HEK293 (cell line): ENCODE measurements around the gene SPART.

Experiments used
- BCL6B ChIP-seq: fragments of 450-650 bp; formaldehyde crosslinking; IDR thresholded peaks from 2 replicates; pipeline ENCODE4 v1.5.1; 2017; ENCODE audit warnings: missing biosample characterization, missing genetic modification characterization
- HOXA7 ChIP-seq: sonication (generic); formaldehyde crosslinking; IDR thresholded peaks from 2 replicates; pipeline ENCODE4 v1.8.1; 2022; ENCODE audit warnings: missing genetic modification reagents, borderline replicate concordance
- MYNN ChIP-seq: fragments of 450-650 bp; formaldehyde crosslinking; IDR thresholded peaks from 2 replicates; pipeline ENCODE4 v1.5.1; 2016; ENCODE audit warnings: missing biosample characterization, missing genetic modification characterization, borderline replicate concordance
- ZBTB49 ChIP-seq: fragments of 450-650 bp; formaldehyde crosslinking; IDR thresholded peaks from 2 replicates; pipeline ENCODE4 v1.5.1; 2016; ENCODE audit warnings: missing biosample characterization, missing genetic modification characterization, low read depth
- ZIC2 ChIP-seq: fragments of 450-650 bp; formaldehyde crosslinking; IDR thresholded peaks from 2 replicates; pipeline ENCODE4 v1.5.1; 2016; ENCODE audit warnings: missing biosample characterization, missing genetic modification characterization
- ZNF10 ChIP-seq: fragments of 450-650 bp; formaldehyde crosslinking; IDR thresholded peaks from 2 replicates; pipeline ENCODE4 v1.5.1; 2017; ENCODE audit warnings: missing biosample characterization, missing genetic modification characterization
- ZNF132 ChIP-seq: fragments of 450-650 bp; formaldehyde crosslinking; IDR thresholded peaks from 2 replicates; pipeline ENCODE4 v1.5.1; 2017; ENCODE audit warnings: missing biosample characterization, missing genetic modification characterization, borderline replicate concordance
- ZNF140 ChIP-seq: fragments of 450-650 bp; formaldehyde crosslinking; IDR thresholded peaks from 2 replicates; pipeline ENCODE4 v1.5.1; 2016; ENCODE audit warnings: missing biosample characterization, missing genetic modification characterization
- ZNF155 ChIP-seq: fragments of 450-650 bp; formaldehyde crosslinking; IDR thresholded peaks from 2 replicates; pipeline ENCODE4 v1.5.1; 2016; ENCODE audit warnings: missing biosample characterization, missing genetic modification characterization
- ZNF157 ChIP-seq: fragments of 450-650 bp; formaldehyde crosslinking; IDR thresholded peaks from 2 replicates; pipeline ENCODE4 v1.5.1; 2016; ENCODE audit warnings: missing biosample characterization, missing genetic modification characterization
- ZNF24 ChIP-seq: fragments of 450-650 bp; formaldehyde crosslinking; IDR thresholded peaks from 2 replicates; pipeline ENCODE4 v1.5.1; 2016; ENCODE audit warnings: missing biosample characterization, missing genetic modification characterization
- ZNF341 ChIP-seq: fragments of 450-650 bp; formaldehyde crosslinking; IDR thresholded peaks from 2 replicates; pipeline ENCODE4; 2016; ENCODE audit warnings: low read depth, missing biosample characterization, missing genetic modification characterization
- ZNF362 ChIP-seq: fragments of 450-650 bp; formaldehyde crosslinking; IDR thresholded peaks from 2 replicates; pipeline ENCODE4 v1.5.1; 2016; ENCODE audit warnings: missing biosample characterization, missing genetic modification characterization
- ZNF398 ChIP-seq: fragments of 450-650 bp; formaldehyde crosslinking; IDR thresholded peaks from 2 replicates; pipeline ENCODE4 v1.5.1; 2017; ENCODE audit warnings: missing biosample characterization, missing genetic modification characterization
- ZNF426 ChIP-seq: fragments of 450-650 bp; formaldehyde crosslinking; IDR thresholded peaks from 2 replicates; pipeline ENCODE4 v1.5.1; 2017; ENCODE audit warnings: missing biosample characterization, missing genetic modification characterization, mild to moderate bottlenecking, inconsistent platforms, moderate library complexity
- ZNF521 ChIP-seq: fragments of 450-650 bp; formaldehyde crosslinking; IDR thresholded peaks from 2 replicates; pipeline ENCODE4 v1.5.1; 2017; ENCODE audit warnings: missing biosample characterization, mild to moderate bottlenecking, missing genetic modification characterization
- ZNF544 ChIP-seq: fragments of 450-650 bp; formaldehyde crosslinking; IDR thresholded peaks from 2 replicates; pipeline ENCODE4 v1.5.0; 2017; ENCODE audit warnings: missing biosample characterization, missing genetic modification characterization
- ZNF658 ChIP-seq: fragments of 450-650 bp; formaldehyde crosslinking; IDR thresholded peaks from 2 replicates; pipeline ENCODE4; 2016; ENCODE audit warnings: missing biosample characterization, missing genetic modification characterization
- ZNF747 ChIP-seq: fragments of 450-650 bp; formaldehyde crosslinking; IDR thresholded peaks from 2 replicates; pipeline ENCODE4 v1.5.1; 2016; ENCODE audit warnings: missing biosample characterization, missing genetic modification characterization
- ZNF785 ChIP-seq: fragments of 450-650 bp; formaldehyde crosslinking; IDR thresholded peaks from 2 replicates; pipeline ENCODE4 v1.5.1; 2016; ENCODE audit warnings: missing biosample characterization, missing genetic modification characterization
- TF ChIP-seq, protein P1 (sequence below): fragments of 450-650 bp; formaldehyde crosslinking; IDR thresholded peaks from 2 replicates; pipeline ENCODE4 v1.5.1; 2016; ENCODE audit warnings: missing biosample characterization, missing genetic modification characterization
- TF ChIP-seq, protein P2 (sequence below): fragments of 450-650 bp; formaldehyde crosslinking; IDR thresholded peaks from 2 replicates; pipeline ENCODE4 v1.5.1; 2017; ENCODE audit warnings: missing biosample characterization, missing genetic modification characterization
- TF ChIP-seq, protein P3 (sequence below): fragments of 450-650 bp; formaldehyde crosslinking; IDR thresholded peaks from 2 replicates; pipeline ENCODE4 v1.5.1; 2017; ENCODE audit warnings: missing biosample characterization, missing genetic modification characterization
- TF ChIP-seq, protein P4 (sequence below): fragments of 450-650 bp; formaldehyde crosslinking; IDR thresholded peaks from 2 replicates; pipeline ENCODE4 v1.5.1; 2016; ENCODE audit warnings: missing biosample characterization, missing genetic modification characterization, borderline replicate concordance
- TF ChIP-seq, protein P5 (sequence below): IDR thresholded peaks from 2 replicates; pipeline ENCODE4 v1.6.1; 2011; ENCODE audit warnings: mild to moderate bottlenecking, low read depth, low read length, borderline replicate concordance

SPART gene

GRCh38 chr13:36346222-36347083 lies at the start of gene SPART (continued):
- no peak for TF ChIP-seq ZNF544 (tag by site-specific recombination)
- TF ChIP-seq, protein P1, sequence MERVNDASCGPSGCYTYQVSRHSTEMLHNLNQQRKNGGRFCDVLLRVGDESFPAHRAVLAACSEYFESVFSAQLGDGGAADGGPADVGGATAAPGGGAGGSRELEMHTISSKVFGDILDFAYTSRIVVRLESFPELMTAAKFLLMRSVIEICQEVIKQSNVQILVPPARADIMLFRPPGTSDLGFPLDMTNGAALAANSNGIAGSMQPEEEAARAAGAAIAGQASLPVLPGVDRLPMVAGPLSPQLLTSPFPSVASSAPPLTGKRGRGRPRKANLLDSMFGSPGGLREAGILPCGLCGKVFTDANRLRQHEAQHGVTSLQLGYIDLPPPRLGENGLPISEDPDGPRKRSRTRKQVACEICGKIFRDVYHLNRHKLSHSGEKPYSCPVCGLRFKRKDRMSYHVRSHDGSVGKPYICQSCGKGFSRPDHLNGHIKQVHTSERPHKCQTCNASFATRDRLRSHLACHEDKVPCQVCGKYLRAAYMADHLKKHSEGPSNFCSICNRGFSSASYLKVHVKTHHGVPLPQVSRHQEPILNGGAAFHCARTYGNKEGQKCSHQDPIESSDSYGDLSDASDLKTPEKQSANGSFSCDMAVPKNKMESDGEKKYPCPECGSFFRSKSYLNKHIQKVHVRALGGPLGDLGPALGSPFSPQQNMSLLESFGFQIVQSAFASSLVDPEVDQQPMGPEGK (tag by site-specific recombination): peak; percentile 94
- TF ChIP-seq, protein P2, sequence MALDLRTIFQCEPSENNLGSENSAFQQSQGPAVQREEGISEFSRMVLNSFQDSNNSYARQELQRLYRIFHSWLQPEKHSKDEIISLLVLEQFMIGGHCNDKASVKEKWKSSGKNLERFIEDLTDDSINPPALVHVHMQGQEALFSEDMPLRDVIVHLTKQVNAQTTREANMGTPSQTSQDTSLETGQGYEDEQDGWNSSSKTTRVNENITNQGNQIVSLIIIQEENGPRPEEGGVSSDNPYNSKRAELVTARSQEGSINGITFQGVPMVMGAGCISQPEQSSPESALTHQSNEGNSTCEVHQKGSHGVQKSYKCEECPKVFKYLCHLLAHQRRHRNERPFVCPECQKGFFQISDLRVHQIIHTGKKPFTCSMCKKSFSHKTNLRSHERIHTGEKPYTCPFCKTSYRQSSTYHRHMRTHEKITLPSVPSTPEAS (tag by site-specific recombination): no peak
- no peak for TF ChIP-seq ZNF157 (tag by site-specific recombination)
- TF ChIP-seq ZNF341 (tag by site-specific recombination): no peak
- no peak for TF ChIP-seq ZNF521
- no peak for TF ChIP-seq ZNF362 (tag by site-specific recombination)
- no peak for TF ChIP-seq ZNF10 (tag by site-specific recombination)
- no peak for TF ChIP-seq MYNN
- TF ChIP-seq ZNF155 (tag by site-specific recombination): no peak
- peak; percentile 86 for TF ChIP-seq ZNF785 (tag by site-specific recombination)
- no peak for TF ChIP-seq HOXA7
- TF ChIP-seq ZNF132 (tag by site-specific recombination): no peak
- TF ChIP-seq, protein P3, sequence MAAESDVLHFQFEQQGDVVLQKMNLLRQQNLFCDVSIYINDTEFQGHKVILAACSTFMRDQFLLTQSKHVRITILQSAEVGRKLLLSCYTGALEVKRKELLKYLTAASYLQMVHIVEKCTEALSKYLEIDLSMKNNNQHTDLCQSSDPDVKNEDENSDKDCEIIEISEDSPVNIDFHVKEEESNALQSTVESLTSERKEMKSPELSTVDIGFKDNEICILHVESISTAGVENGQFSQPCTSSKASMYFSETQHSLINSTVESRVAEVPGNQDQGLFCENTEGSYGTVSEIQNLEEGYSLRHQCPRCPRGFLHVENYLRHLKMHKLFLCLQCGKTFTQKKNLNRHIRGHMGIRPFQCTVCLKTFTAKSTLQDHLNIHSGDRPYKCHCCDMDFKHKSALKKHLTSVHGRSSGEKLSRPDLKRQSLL (tag by site-specific recombination): no peak
- no peak for TF ChIP-seq ZBTB49 (tag by site-specific recombination)
- no peak for TF ChIP-seq ZNF398 (tag by site-specific recombination)
- no peak for TF ChIP-seq ZNF24 (tag by site-specific recombination)
- TF ChIP-seq, protein P4, sequence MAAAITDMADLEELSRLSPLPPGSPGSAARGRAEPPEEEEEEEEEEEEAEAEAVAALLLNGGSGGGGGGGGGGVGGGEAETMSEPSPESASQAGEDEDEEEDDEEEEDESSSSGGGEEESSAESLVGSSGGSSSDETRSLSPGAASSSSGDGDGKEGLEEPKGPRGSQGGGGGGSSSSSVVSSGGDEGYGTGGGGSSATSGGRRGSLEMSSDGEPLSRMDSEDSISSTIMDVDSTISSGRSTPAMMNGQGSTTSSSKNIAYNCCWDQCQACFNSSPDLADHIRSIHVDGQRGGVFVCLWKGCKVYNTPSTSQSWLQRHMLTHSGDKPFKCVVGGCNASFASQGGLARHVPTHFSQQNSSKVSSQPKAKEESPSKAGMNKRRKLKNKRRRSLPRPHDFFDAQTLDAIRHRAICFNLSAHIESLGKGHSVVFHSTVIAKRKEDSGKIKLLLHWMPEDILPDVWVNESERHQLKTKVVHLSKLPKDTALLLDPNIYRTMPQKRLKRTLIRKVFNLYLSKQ (tag by site-specific recombination): no peak
- TF ChIP-seq ZIC2 (tag by site-specific recombination): peak; percentile 39; the same call in 1 of the 2 replicates
- TF ChIP-seq ZNF426 (tag by site-specific recombination): no peak
- no peak for TF ChIP-seq ZNF140 (tag by site-specific recombination)
- TF ChIP-seq BCL6B: no peak
- TF ChIP-seq, protein P5, sequence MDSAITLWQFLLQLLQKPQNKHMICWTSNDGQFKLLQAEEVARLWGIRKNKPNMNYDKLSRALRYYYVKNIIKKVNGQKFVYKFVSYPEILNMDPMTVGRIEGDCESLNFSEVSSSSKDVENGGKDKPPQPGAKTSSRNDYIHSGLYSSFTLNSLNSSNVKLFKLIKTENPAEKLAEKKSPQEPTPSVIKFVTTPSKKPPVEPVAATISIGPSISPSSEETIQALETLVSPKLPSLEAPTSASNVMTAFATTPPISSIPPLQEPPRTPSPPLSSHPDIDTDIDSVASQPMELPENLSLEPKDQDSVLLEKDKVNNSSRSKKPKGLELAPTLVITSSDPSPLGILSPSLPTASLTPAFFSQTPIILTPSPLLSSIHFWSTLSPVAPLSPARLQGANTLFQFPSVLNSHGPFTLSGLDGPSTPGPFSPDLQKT: no peak
- no peak for TF ChIP-seq ZNF658 (tag by site-specific recombination)
- no peak for TF ChIP-seq ZNF747
